ENCODE data around the gene GPC5. TPM values are rescaled to one million over a fixed set of nuclear protein-coding genes. Genes with fewer than 3 reads are reported as not detected.

Gene GPC5
- total RNA-seq, 1 experiment from 2014 or later, result 0.15 TPM

DNA sequence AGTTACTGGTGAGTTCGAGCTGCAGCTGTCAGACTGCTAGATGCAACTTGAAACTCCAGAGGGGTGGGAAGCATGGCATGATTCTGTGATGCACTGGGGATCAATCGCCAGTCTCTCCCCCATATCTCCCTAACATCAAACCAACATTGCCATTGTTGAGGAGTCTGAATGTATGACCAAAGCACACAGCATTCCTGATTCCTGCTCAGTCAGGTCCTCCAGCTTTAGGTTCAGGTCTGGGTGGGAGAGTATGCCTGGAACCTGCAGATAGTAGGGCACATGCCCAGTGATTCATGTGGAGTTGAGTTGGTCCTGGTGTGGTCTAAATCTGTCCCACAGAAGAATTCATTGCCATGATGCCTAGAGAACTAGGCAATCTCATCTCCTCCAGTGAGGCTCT is 269.1 kb downstream of the GPC5 start:
- Histone ChIP-seq H3K27me3 (ENCODE audit: insufficient read depth, low read length) (no peaks in the 10 kb centered on the region), H2BK120ac (ENCODE audit: low read depth, low read length, poor library complexity, severe bottlenecking) (no peak overlapping the region), H3K4me2 (ENCODE audit: insufficient read depth, insufficient read length, low read length) (no peak overlapping the region), H3K4me1 (ENCODE audit: insufficient read depth, low read length) (no peaks in the 10 kb centered on the region), H3K14ac (ENCODE audit: insufficient read depth, low read length) (no peak overlapping the region), H3K9me3 (ENCODE audit: control insufficient read depth, low read depth, low read length) (no peaks in the 10 kb centered on the region), H3K79me1 (ENCODE audit: insufficient read depth, low read depth, low read length, poor library complexity, severe bottlenecking) (no peaks in the 10 kb centered on the region), H2AK5ac (ENCODE audit: insufficient read length, low read length) (no peak overlapping the region), H3K23me2 (ENCODE audit: insufficient read length, low read depth, low read length, poor library complexity, severe bottlenecking) (no peaks in the 10 kb centered on the region), H3K18ac (ENCODE audit: insufficient read length, low read depth, low read length) (no peak overlapping the region), H4K5ac (ENCODE audit: insufficient read length, low read depth, low read length) (no peak overlapping the region), H3K27ac (ENCODE audit: insufficient read length, low read depth, low read length) (no peak overlapping the region), H4K91ac (ENCODE audit: insufficient read length, low read depth, low read length) (no peak overlapping the region), H3K4ac (ENCODE audit: low read depth, low read length) (no peak overlapping the region), H3K56ac (ENCODE audit: insufficient read length, low read depth, low read length) (no peak overlapping the region), H3K9ac (ENCODE audit: extremely low read depth, insufficient read length, low read length) (no peak overlapping the region), H3K79me2 (ENCODE audit: insufficient read depth, low read length) (no peaks in the 10 kb centered on the region), H2BK15ac (ENCODE audit: low read depth, low read length) (no peak overlapping the region), H3K23ac (ENCODE audit: insufficient read length, low read depth, low read length) (no peak overlapping the region), H3T11ph (ENCODE audit: low read length) (no peak overlapping the region), H4K8ac (replicated peaks; ENCODE audit: insufficient read length, low read depth, low read length) (no peak overlapping the region), H4K20me1 (ENCODE audit: control insufficient read depth, insufficient read depth, insufficient read length) (no peaks in the 10 kb centered on the region), H2BK20ac (ENCODE audit: low read depth, low read length, poor library complexity, severe bottlenecking) (no peak overlapping the region), H2BK12ac (ENCODE audit: insufficient read length, low read depth, low read length) (no peak overlapping the region), H2AFZ (ENCODE audit: low read length) (no peak overlapping the region), H2BK5ac (ENCODE audit: insufficient read length, low read length) (no peak overlapping the region)
- H3K36me3 Mint-ChIP-seq (ENCODE audit: insufficient read depth in 1 of 3, low read depth in 3 of 3), result no peaks in the 10 kb centered on the region
- no CpG with 5 or more reads among the region's 2 CpGs for WGBS (ENCODE audit: extremely low coverage, insufficient read length, low lambda C conversion rate)
- no peak overlapping the region for H3K27ac Mint-ChIP-seq
- TF ChIP-seq, protein P1, sequence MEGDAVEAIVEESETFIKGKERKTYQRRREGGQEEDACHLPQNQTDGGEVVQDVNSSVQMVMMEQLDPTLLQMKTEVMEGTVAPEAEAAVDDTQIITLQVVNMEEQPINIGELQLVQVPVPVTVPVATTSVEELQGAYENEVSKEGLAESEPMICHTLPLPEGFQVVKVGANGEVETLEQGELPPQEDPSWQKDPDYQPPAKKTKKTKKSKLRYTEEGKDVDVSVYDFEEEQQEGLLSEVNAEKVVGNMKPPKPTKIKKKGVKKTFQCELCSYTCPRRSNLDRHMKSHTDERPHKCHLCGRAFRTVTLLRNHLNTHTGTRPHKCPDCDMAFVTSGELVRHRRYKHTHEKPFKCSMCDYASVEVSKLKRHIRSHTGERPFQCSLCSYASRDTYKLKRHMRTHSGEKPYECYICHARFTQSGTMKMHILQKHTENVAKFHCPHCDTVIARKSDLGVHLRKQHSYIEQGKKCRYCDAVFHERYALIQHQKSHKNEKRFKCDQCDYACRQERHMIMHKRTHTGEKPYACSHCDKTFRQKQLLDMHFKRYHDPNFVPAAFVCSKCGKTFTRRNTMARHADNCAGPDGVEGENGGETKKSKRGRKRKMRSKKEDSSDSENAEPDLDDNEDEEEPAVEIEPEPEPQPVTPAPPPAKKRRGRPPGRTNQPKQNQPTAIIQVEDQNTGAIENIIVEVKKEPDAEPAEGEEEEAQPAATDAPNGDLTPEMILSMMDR (conservative IDR thresholded peaks at IDR 0.05), result no peak
- H3K4me1 Mint-ChIP-seq, result no peaks in the 10 kb centered on the region
- H3K4me3 Mint-ChIP-seq, result no peak overlapping the region
- no peak for DNase-seq
- no peaks in the 10 kb centered on the region for H3K27me3 Mint-ChIP-seq (ENCODE audit: low read depth)
- H3K9me3 Mint-ChIP-seq, result no peaks in the 10 kb centered on the region

Measured in H9 (cell line).